ENCODE data around the gene FBXL16.

Gene FBXL16

GRCh38 chr16:678858-679813 lies 26.5 kb downstream of the FBXL16 start (continued):
- TF ChIP-seq ZNF701 (tag by site-specific recombination; IDR thresholded peaks at IDR 0.05) (no peak), ZIC2 (tag by site-specific recombination; IDR thresholded peaks at IDR 0.05) (peak; percentile 88), ZSCAN4 (tag by site-specific recombination; IDR thresholded peaks at IDR 0.05) (no peak), ZBTB10 (tag by site-specific recombination; IDR thresholded peaks at IDR 0.05) (no peak), ZBTB1 (tag by site-specific recombination; IDR thresholded peaks at IDR 0.05) (no peak), PRDM1 (tag by site-specific recombination; IDR thresholded peaks at IDR 0.05) (no peak), ZNF132 (tag by site-specific recombination; IDR thresholded peaks at IDR 0.05; ENCODE audit: borderline replicate concordance) (no peak), GLIS1 (tag by site-specific recombination; IDR thresholded peaks at IDR 0.05) (peak; percentile 97), ZNF623 (tag by site-specific recombination; IDR thresholded peaks at IDR 0.05) (no peak), ZNF658 (tag by site-specific recombination; IDR thresholded peaks at IDR 0.05) (no peak), ZNF114 (tag by site-specific recombination; IDR thresholded peaks at IDR 0.05) (no peak), ZNF664 (tag by site-specific recombination; IDR thresholded peaks at IDR 0.05) (no peak), ELK4 (IDR thresholded peaks at IDR 0.05; ENCODE audit: borderline replicate concordance, low read depth, low read length) (no peak), ZNF280C (tag by site-specific recombination; IDR thresholded peaks at IDR 0.05) (no peak), ZNF202 (tag by site-specific recombination; IDR thresholded peaks at IDR 0.05; ENCODE audit: borderline replicate concordance) (no peak), ZNF223 (tag by site-specific recombination; IDR thresholded peaks at IDR 0.05) (no peak), ZNF23 (tag by site-specific recombination; IDR thresholded peaks at IDR 0.05; ENCODE audit: borderline replicate concordance) (no peak), ZNF510 (tag by site-specific recombination; IDR thresholded peaks at IDR 0.05; ENCODE audit: insufficient replicate concordance) (no peak), ZBTB48 (tag by site-specific recombination; IDR thresholded peaks at IDR 0.05) (no peak), ZNF830 (tag by site-specific recombination; IDR thresholded peaks at IDR 0.05; ENCODE audit: low read depth) (no peak), ZNF433 (tag by site-specific recombination; IDR thresholded peaks at IDR 0.05; ENCODE audit: low read depth) (no peak), ZNF707 (tag by site-specific recombination; IDR thresholded peaks at IDR 0.05) (peak; percentile 31; the same call in 1 of the 2 replicates), TCF7L2 (IDR thresholded peaks at IDR 0.05; ENCODE audit: borderline replicate concordance, low read depth, low read length) (no peak), ZBTB26 (tag by site-specific recombination; optimal IDR thresholded peaks at IDR 0.05) (peak; percentile 74), ZNF138 (tag by site-specific recombination; IDR thresholded peaks at IDR 0.05; ENCODE audit: borderline replicate concordance) (no peak), WT1 (tag by site-specific recombination; IDR thresholded peaks at IDR 0.05) (peak; percentile 58; the same call in 1 of the 2 replicates), TSHZ1 (tag by site-specific recombination; IDR thresholded peaks at IDR 0.05; ENCODE audit: borderline replicate concordance) (no peak)

All from HEK293 (cell line).